Measurements from ENCODE around the gene CCR5.

Gene CCR5

DNA sequence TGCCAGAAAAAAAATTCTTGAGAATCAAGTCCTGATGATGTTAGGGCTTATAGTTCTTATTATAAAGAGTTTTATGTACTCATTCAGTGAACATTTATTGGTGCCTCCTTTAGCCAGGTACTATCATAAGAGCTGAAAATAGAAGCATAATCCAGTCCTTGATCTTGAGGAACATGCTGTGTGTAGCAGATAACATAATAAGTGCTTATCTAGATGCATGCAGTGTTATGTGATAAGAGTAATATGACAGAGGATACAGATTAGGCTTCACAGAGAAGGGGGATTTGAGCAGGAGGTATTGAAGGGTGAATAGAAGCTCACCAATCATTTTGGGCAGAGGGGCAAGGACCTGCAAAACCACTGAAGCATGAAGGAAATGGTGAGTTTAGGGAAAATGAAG is 15.8 kb upstream of the CCR5 start:
- Histone ChIP-seq H3K4me1 (ENCODE audit: low read length) (peaks cover 80% of the 10 kb centered on the region), H3K79me2 (ENCODE audit: low read length) (no peaks in the 10 kb centered on the region), H2AFZ (ENCODE audit: low read depth, low read length) (no peak overlapping the region), H3K9ac (ENCODE audit: low read length) (peak overlapping the region; percentile 32; the same call in 1 of the 2 replicates), H3K9me3 (ENCODE audit: insufficient read depth, low read length) (no peaks in the 10 kb centered on the region), H4K20me1 (ENCODE audit: insufficient read depth, low read length) (no peaks in the 10 kb centered on the region), H3K36me3 (replicated peaks; ENCODE audit: low read depth, low read length) (no peaks in the 10 kb centered on the region), H3K4me2 (ENCODE audit: low read length) (peak overlapping the region; percentile 5; the same call in 1 of the 2 replicates), H3K4me3 (ENCODE audit: low read length) (peak overlapping the region; percentile 37; the same call in 1 of the 2 replicates), H3K27ac (ENCODE audit: low read length) (peak overlapping the region; percentile 87; the same call in 1 of the 2 replicates), H3K27me3 (ENCODE audit: low read depth, low read length) (peaks cover 56% of the 10 kb centered on the region)
- TF ChIP-seq EZH2phosphoT487 (IDR thresholded peaks at IDR 0.05; ENCODE audit: low read depth) = no peak
- TF ChIP-seq CTCF (IDR thresholded peaks at IDR 0.05; ENCODE audit: low read depth, low read length) = no peak

DNA sequence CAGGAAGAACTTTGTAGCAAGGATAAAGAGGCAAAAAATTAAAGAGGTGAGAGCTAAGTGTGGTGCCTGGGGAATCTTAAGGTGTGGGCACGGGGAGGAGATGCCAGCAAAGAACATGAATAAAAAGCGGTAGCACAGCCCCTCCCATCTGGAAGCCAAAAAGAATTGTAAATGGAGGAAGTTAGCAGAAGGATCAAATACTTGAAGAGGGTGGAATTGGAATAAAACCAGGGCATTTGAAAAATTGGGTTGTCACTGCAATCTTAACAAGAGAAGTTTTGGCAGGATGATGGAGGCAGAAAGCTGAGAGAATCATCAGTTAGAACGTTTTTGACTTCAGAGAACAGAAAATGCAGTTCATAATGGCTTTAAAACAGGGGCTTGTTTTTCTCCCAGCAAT is 14.5 kb upstream of the CCR5 start:
- H3K27me3 ChIP-seq (ENCODE audit: low read depth, low read length) = peaks cover 44% of the 10 kb centered on the region
- H4K20me1 ChIP-seq (ENCODE audit: insufficient read depth, low read length) = no peaks in the 10 kb centered on the region
- no peaks in the 10 kb centered on the region for H3K36me3 ChIP-seq (replicated peaks; ENCODE audit: low read depth, low read length)
- H2AFZ ChIP-seq (ENCODE audit: low read depth, low read length) = no peak overlapping the region
- peak overlapping the region; percentile 42; the same call in 1 of the 2 replicates for H3K4me3 ChIP-seq (ENCODE audit: low read length)
- peaks cover 87% of the 10 kb centered on the region for H3K4me1 ChIP-seq (ENCODE audit: low read length)
- H3K9me3 ChIP-seq (ENCODE audit: insufficient read depth, low read length) = no peaks in the 10 kb centered on the region
- H3K4me2 ChIP-seq (ENCODE audit: low read length) = peak overlapping the region; percentile 80
- TF ChIP-seq CTCF (IDR thresholded peaks at IDR 0.05; ENCODE audit: low read depth, low read length) (no peak), EZH2phosphoT487 (IDR thresholded peaks at IDR 0.05; ENCODE audit: low read depth) (no peak)
- no peaks in the 10 kb centered on the region for H3K79me2 ChIP-seq (ENCODE audit: low read length)
- H3K9ac ChIP-seq (ENCODE audit: low read length) = peak overlapping the region; percentile 24; the same call in 1 of the 2 replicates
- peak overlapping the region; percentile 87 for H3K27ac ChIP-seq (ENCODE audit: low read length)

GRCh38 chr3:46356909-46357308 is 13.8 kb upstream of the CCR5 start:
- H3K36me3 ChIP-seq (replicated peaks; ENCODE audit: low read depth, low read length) = no peaks in the 10 kb centered on the region
- H3K9ac ChIP-seq (ENCODE audit: low read length) = peak overlapping the region; percentile 24; the same call in 1 of the 2 replicates
- no peaks in the 10 kb centered on the region for H3K79me2 ChIP-seq (ENCODE audit: low read length)
- no peaks in the 10 kb centered on the region for H3K9me3 ChIP-seq (ENCODE audit: insufficient read depth, low read length)
- TF ChIP-seq EZH2phosphoT487 (IDR thresholded peaks at IDR 0.05; ENCODE audit: low read depth) (no peak), CTCF (IDR thresholded peaks at IDR 0.05; ENCODE audit: low read depth, low read length) (no peak)
- H3K4me2 ChIP-seq (ENCODE audit: low read length) = peak overlapping the region; percentile 80
- peaks cover 93% of the 10 kb centered on the region for H3K4me1 ChIP-seq (ENCODE audit: low read length)
- peak overlapping the region; percentile 87 for H3K27ac ChIP-seq (ENCODE audit: low read length)
- peaks cover 38% of the 10 kb centered on the region for H3K27me3 ChIP-seq (ENCODE audit: low read depth, low read length)
- no peaks in the 10 kb centered on the region for H4K20me1 ChIP-seq (ENCODE audit: insufficient read depth, low read length)
- H3K4me3 ChIP-seq (ENCODE audit: low read length) = peak overlapping the region; percentile 42
- H2AFZ ChIP-seq (ENCODE audit: low read depth, low read length) = no peak overlapping the region

DNA sequence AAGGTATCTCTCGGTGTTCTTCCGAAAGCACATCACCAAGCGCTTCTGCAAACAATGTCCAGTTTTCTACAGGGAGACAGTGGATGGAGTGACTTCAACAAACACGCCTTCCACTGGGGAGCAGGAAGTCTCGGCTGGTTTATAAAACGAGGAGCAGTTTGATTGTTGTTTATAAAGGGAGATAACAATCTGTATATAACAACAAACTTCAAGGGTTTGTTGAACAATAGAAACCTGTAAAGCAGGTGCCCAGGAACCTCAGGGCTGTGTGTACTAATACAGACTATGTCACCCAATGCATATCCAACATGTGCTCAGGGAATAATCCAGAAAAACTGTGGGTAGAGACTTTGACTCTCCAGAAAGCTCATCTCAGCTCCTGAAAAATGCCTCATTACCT is 12.3 kb upstream of the CCR5 start:
- H2AFZ ChIP-seq (ENCODE audit: low read depth, low read length) = no peak overlapping the region
- H3K9ac ChIP-seq (ENCODE audit: low read length) = peak overlapping the region; percentile 62; the same call in 1 of the 2 replicates
- peak overlapping the region; percentile 87 for H3K27ac ChIP-seq (ENCODE audit: low read length)
- no peaks in the 10 kb centered on the region for H3K9me3 ChIP-seq (ENCODE audit: insufficient read depth, low read length)
- H3K27me3 ChIP-seq (ENCODE audit: low read depth, low read length) = peaks cover 24% of the 10 kb centered on the region
- H3K4me1 ChIP-seq (ENCODE audit: low read length) = peaks cover 99% of the 10 kb centered on the region
- no peaks in the 10 kb centered on the region for H3K36me3 ChIP-seq (replicated peaks; ENCODE audit: low read depth, low read length)
- H3K4me2 ChIP-seq (ENCODE audit: low read length) = peak overlapping the region; percentile 80
- H3K4me3 ChIP-seq (ENCODE audit: low read length) = peak overlapping the region; percentile 42
- no peaks in the 10 kb centered on the region for H3K79me2 ChIP-seq (ENCODE audit: low read length)
- TF ChIP-seq EZH2phosphoT487 (IDR thresholded peaks at IDR 0.05; ENCODE audit: low read depth) (no peak), CTCF (IDR thresholded peaks at IDR 0.05; ENCODE audit: low read depth, low read length) (no peak)
- H4K20me1 ChIP-seq (ENCODE audit: insufficient read depth, low read length) = no peaks in the 10 kb centered on the region
